Calu3 (cell line): ENCODE results near the gene YAE1. TPM values are rescaled to one million over a fixed set of nuclear protein-coding genes. Genes with fewer than 3 reads are reported as not detected.
A peak's percentile ranks its signal among the peaks of the same experiment; 100 is the strongest.

ENCODE experiments used
- BruUV-seq: library from RNA; stranded (reverse); fragments of 400-500 nt; replicated peaks from 2 replicates; lab custom pipeline; 2021; lab: Mats Ljungman, UMichigan
- CTCF ChIA-PET: fragments of 300-600 bp; sonication (Branson Sonifier 250); formaldehyde crosslinking; loops from one replicate; lab custom pipeline; 2022; ENCODE audit warnings: antibody characterized with exemption; lab: Charles Lee
- DNase-seq: peaks from one replicate; pipeline ENCODE4 v3.0.0; 2022
- H3K27ac Mint-ChIP-seq: one replicate; pipeline ENCODE4 v1.8.0; 2022; ENCODE audit warnings: mixed read lengths; ENCODE audit not compliant: unreplicated experiment
- H3K27me3 Mint-ChIP-seq: one replicate; pipeline ENCODE4 v1.8.0; 2022; ENCODE audit warnings: mixed read lengths; ENCODE audit not compliant: unreplicated experiment
- H3K36me3 Mint-ChIP-seq: one replicate; pipeline ENCODE4 v1.8.0; 2022; ENCODE audit warnings: mild to moderate bottlenecking, moderate library complexity, mixed read lengths; ENCODE audit not compliant: insufficient read depth, unreplicated experiment
- H3K4me1 Mint-ChIP-seq: one replicate; pipeline ENCODE4 v1.8.0; 2022; ENCODE audit warnings: mild to moderate bottlenecking, low read depth, mixed read lengths; ENCODE audit not compliant: unreplicated experiment
- H3K4me3 Mint-ChIP-seq: one replicate; pipeline ENCODE4 v1.8.0; 2022; ENCODE audit warnings: mild to moderate bottlenecking, low read depth, moderate library complexity, mixed read lengths; ENCODE audit not compliant: unreplicated experiment
- H3K9me3 Mint-ChIP-seq: one replicate; pipeline ENCODE4 v1.8.0; 2022; ENCODE audit warnings: low read depth, mixed read lengths; ENCODE audit not compliant: unreplicated experiment
- CTCF ChIP-seq: fragments of 200-600 bp; IDR thresholded peaks from one replicate; pipeline ENCODE4 v1.8.0; 2022; ENCODE audit warnings: antibody characterized with exemption; ENCODE audit not compliant: unreplicated experiment
- intact Hi-C: fragments of 100-400 bp; cut with micrococcal nuclease; formaldehyde crosslinking; loops from one replicate; pipeline ENCODE4 v1.10.0; 2022; ENCODE audit not compliant: unreplicated experiment
- total RNA-seq: library from RNA; stranded (reverse); gene quantifications from 2 replicates; pipeline ENCODE4 v1.2.3, GENCODE V29; 2022

The YAE1 gene
- total RNA-seq, 1 experiment from 2014 or later = 39.2 TPM

DNA sequence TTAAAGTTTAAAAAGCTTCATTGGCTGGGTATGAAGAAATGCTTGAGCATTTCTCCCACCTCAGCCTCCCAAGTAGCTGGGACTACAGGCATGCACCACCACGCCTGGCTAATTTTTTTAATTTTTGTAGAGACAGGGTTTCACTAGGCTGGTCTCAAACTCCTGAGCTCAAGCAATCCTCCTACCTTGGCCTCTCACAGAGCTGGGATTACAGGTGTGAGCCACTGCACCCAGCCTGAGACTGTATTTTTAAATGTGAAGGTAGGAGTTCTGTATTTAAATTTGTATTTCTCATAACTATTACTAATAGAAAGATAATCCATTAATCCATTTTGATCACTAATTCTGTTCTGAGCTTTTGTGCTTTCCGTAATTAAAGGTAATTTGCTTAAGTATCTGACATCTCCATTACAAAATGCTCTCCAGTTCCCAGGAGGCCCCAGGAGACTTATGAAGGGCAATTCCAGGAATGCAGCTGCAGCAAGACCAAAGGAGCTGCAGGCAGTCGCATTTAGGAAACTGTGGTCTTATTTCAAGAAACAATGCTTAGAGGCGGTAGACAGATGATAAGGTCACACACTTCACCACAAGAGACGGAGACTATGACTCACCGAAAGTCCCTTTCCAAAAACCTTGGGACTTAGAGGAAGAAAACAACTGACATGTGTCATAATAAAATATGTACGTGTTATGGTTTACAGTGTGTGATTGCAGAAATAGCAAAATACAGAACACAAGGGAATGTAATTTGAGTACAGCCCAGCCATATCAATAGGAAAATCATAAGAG, 23.3 kb downstream of the YAE1 start:
- H3K36me3 Mint-ChIP-seq = peaks cover 6% of the 10 kb centered on the region
- no peaks in the 10 kb centered on the region for H3K9me3 Mint-ChIP-seq
- H3K27ac Mint-ChIP-seq = peak overlapping the region; percentile 54
- TF ChIP-seq CTCF = no peak
- peak; percentile 58 for DNase-seq
- CTCF ChIA-PET = interaction anchor here (0.9 to 2.3 kb wide), 3 partner anchors 9 to 38 kb away, joined by 3 to 11 read pairs (median 11); partner anchors contain the start of gene RALA
- no TSS peak for BruUV-seq
- intact Hi-C loops = loop anchor here (1.0 kb wide), 1 partner anchor 15 kb away; no protein-coding TSS in a partner anchor
- H3K4me3 Mint-ChIP-seq = no peak overlapping the region
- no peaks in the 10 kb centered on the region for H3K27me3 Mint-ChIP-seq
- H3K4me1 Mint-ChIP-seq = peaks cover 19% of the 10 kb centered on the region

DNA sequence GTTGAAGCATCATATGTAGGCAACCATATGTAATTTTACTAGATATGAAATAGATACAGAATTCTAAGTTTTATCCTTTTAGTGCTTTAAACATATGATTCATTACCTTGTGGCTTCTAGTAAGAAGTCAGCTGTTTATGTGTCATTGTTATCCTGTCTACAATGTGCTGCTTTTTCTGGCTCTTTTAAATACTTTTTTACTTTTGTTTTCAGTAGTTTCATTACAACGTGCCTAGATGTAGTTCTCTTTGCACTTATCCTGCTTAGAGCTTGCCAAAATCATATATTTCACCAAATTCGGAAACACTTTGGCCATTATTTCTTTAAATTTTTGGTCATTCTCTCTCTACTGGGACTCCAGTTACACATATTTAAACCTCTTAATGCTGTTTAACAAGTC, 26.4 kb downstream of the YAE1 start:
- no peak for DNase-seq
- H3K4me3 Mint-ChIP-seq = no peak overlapping the region
- intact Hi-C loops = no loop called here
- no peaks in the 10 kb centered on the region for H3K27me3 Mint-ChIP-seq
- BruUV-seq = no TSS peak
- peaks cover 6% of the 10 kb centered on the region for H3K36me3 Mint-ChIP-seq
- CTCF ChIA-PET = interaction anchor here (0.7 to 1.3 kb wide), 3 partner anchors 12 to 80 kb away, joined by 3 to 4 read pairs (median 4); no protein-coding TSS in a partner anchor
- TF ChIP-seq CTCF = no peak
- no peaks in the 10 kb centered on the region for H3K9me3 Mint-ChIP-seq
- H3K4me1 Mint-ChIP-seq = peaks cover 19% of the 10 kb centered on the region
- H3K27ac Mint-ChIP-seq = peak overlapping the region; percentile 25

DNA sequence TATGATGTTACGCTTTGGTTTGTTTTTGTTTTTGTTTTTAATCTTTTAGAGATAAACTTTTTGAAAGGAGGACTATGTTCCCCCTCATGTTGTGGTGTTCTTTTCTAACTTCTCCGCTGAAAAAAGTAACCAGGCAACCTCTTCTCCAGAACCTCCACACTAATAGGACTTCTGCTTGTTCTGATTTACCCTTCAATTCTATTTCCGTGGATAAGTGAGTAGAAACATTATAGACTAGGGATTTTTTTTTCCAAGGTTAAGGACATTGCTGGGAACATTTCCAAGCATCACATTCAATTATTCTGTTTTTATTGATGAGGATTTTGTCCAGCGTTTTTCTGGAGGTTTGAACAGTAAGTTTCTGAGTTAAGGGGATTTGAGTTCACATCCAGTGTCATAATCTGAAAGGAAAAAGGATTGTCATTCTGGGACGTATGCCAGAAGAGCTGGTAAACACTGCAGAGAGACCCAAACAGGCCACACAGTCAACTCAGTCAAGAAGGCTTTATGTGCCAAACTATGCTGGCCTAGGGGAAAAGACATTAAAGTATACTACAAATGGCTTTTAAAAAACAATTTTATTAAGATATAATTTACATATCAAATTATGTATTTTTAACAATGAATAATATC, 28.9 kb downstream of the YAE1 start:
- H3K27me3 Mint-ChIP-seq = no peaks in the 10 kb centered on the region
- no peaks in the 10 kb centered on the region for H3K36me3 Mint-ChIP-seq
- H3K4me3 Mint-ChIP-seq = no peak overlapping the region
- intact Hi-C loops = no loop called here
- H3K4me1 Mint-ChIP-seq = peaks cover 9% of the 10 kb centered on the region
- H3K9me3 Mint-ChIP-seq = no peaks in the 10 kb centered on the region
- CTCF ChIA-PET = interaction anchor here (1.0 kb wide), 1 partner anchor 15 kb away, joined by 5 read pairs; no protein-coding TSS in a partner anchor
- no peak for TF ChIP-seq CTCF
- no TSS peak for BruUV-seq
- DNase-seq = no peak
- no peak overlapping the region for H3K27ac Mint-ChIP-seq

- H3K4me3 Mint-ChIP-seq = no peak overlapping the region
- H3K4me1 Mint-ChIP-seq = peaks cover 28% of the 10 kb centered on the region
- H3K9me3 Mint-ChIP-seq = no peaks in the 10 kb centered on the region
- CTCF ChIA-PET = no interaction called here
- no peak for TF ChIP-seq CTCF
- DNase-seq = no peak
- intact Hi-C loops = no loop called here
- no TSS peak for BruUV-seq
- H3K27ac Mint-ChIP-seq = no peak overlapping the region
- no peaks in the 10 kb centered on the region for H3K27me3 Mint-ChIP-seq
- H3K36me3 Mint-ChIP-seq = no peaks in the 10 kb centered on the region
Measured at GRCh38 chr7:39602351-39602750, 36.1 kb downstream of the YAE1 start.
